SK-N-SH (cell line): ENCODE measurements around the gene CSNK2B. TPM values are rescaled to one million over a fixed set of nuclear protein-coding genes. Genes with fewer than 3 reads are reported as not detected.
"Not testable (repeated sequence)": the region's sequence is repeated elsewhere in the genome, so short reads cannot be mapped to it uniquely, and the experiment has no call there.

ENCODE experiments used
- CTCF ChIA-PET: fragments of 300-600, 350-600 bp; formaldehyde crosslinking; extraction: SDS; loops from one replicate; lab custom pipeline; 2021; lab: Yijun Ruan, JAX
- POLR2A ChIA-PET: fragments of 350-600 bp; sonication (Branson Sonifier 250); formaldehyde crosslinking; extraction: SDS; loops from one replicate; lab custom pipeline; 2020; ENCODE audit warnings: antibody characterized with exemption, inconsistent platforms; lab: Yijun Ruan, JAX
- DNase-seq: peaks from one replicate; pipeline ENCODE4 v3.0.0; 2012
- H2AFZ ChIP-seq: fragments of 200-600 bp; sonication (generic); 2 replicates; pipeline ENCODE4 v1.8.1; 2016; ENCODE audit warnings: antibody characterized with exemption, mild to moderate bottlenecking, low read depth
- H3F3A ChIP-seq: fragments of 200-600 bp; sonication (generic); replicated peaks from 2 replicates; pipeline ENCODE3; 2016; ENCODE audit warnings: antibody characterized with exemption, mild to moderate bottlenecking; ENCODE audit not compliant: insufficient read depth
- H3K27ac ChIP-seq, 2 experiments: fragments of 200-500 bp in 1 of 2; fragments of 200-600 bp in 1 of 2; sonication (Bioruptor generic) in 1 of 2; sonication (generic), shearing (Covaris generic) in 1 of 2; 2 replicates each; pipeline versions ENCODE4 v1.5.1 to v1.6.1; 2014 to 2016; ENCODE audit warnings: low read depth in 2 of 2, inconsistent platforms in 1 of 2, low read length in 1 of 2, mild to moderate bottlenecking in 1 of 2, mixed read lengths in 1 of 2
- H3K27me3 ChIP-seq: fragments of 200-600 bp; sonication (generic), shearing (Covaris generic); 2 replicates; pipeline ENCODE4 v1.6.1; 2016; ENCODE audit warnings: mixed run types; ENCODE audit not compliant: insufficient read depth
- H3K36me3 ChIP-seq, 2 experiments: fragments of 200-500 bp in 1 of 2; fragments of 200-600 bp in 1 of 2; sonication (Bioruptor generic) in 1 of 2; sonication (generic) in 1 of 2; replicated peaks in 1 of 2; 2 replicates each; pipeline versions ENCODE3 to v1.5.1; 2014 to 2016; ENCODE audit warnings: low read length in 1 of 2, mild to moderate bottlenecking in 1 of 2; ENCODE audit not compliant: insufficient read depth in 2 of 2, control insufficient read depth in 1 of 2
- H3K4me1 ChIP-seq, 2 experiments: fragments of 200-500 bp in 1 of 2; fragments of 200-600 bp in 1 of 2; sonication (Bioruptor generic) in 1 of 2; sonication (generic), shearing (Covaris generic) in 1 of 2; 2 replicates each; pipeline versions ENCODE4 v1.5.1 to v1.6.1; 2014 to 2016; ENCODE audit warnings: low read depth in 1 of 2, low read length in 1 of 2, mixed run types in 1 of 2; ENCODE audit not compliant: insufficient read depth in 2 of 2, control insufficient read depth in 1 of 2
- H3K4me2 ChIP-seq: fragments of 200-600 bp; sonication (generic), shearing (Covaris generic); 2 replicates; pipeline ENCODE4 v1.6.1; 2017; ENCODE audit warnings: mixed run types
- H3K4me3 ChIP-seq, 2 experiments: fragments of 200-500 bp in 1 of 2; fragments of 200-600 bp in 1 of 2; sonication (Bioruptor generic) in 1 of 2; sonication (generic), shearing (Covaris generic) in 1 of 2; 2 replicates each; pipeline versions ENCODE4 v1.5.1 to v1.8.1; 2014 to 2016; ENCODE audit warnings: low read depth in 2 of 2, inconsistent platforms in 1 of 2, low read length in 1 of 2, mild to moderate bottlenecking in 1 of 2, mixed read lengths in 1 of 2, moderate library complexity in 1 of 2
- H3K79me2 ChIP-seq: fragments of 200-600 bp; sonication (generic); 2 replicates; pipeline ENCODE4 v1.8.1; 2017; ENCODE audit warnings: mild to moderate bottlenecking; ENCODE audit not compliant: insufficient read depth
- H3K9ac ChIP-seq: fragments of 200-600 bp; sonication (generic); 2 replicates; pipeline ENCODE4 v1.6.1; 2017; ENCODE audit warnings: mixed run types
- H3K9me2 ChIP-seq: fragments of 200-600 bp; sonication (generic); 2 replicates; pipeline ENCODE4 v1.6.1; 2017; ENCODE audit warnings: mixed run types
- H3K9me3 ChIP-seq: fragments of 200-600 bp; sonication (generic); 2 replicates; pipeline ENCODE4 v1.6.1; 2017; ENCODE audit warnings: mixed run types, mild to moderate bottlenecking, moderate library complexity
- H4K20me1 ChIP-seq: fragments of 200-600 bp; sonication (generic); 2 replicates; pipeline ENCODE4 v1.6.1; 2017; ENCODE audit warnings: mild to moderate bottlenecking, mixed run types; ENCODE audit not compliant: insufficient read depth
- GABPA ChIP-seq: IDR thresholded peaks from 2 replicates; pipeline ENCODE4 v1.4.0; 2012; ENCODE audit warnings: low read depth, mild to moderate bottlenecking
- POLR2AphosphoS5 ChIP-seq: IDR thresholded peaks from 2 replicates; pipeline ENCODE4 v1.6.1; 2012; ENCODE audit warnings: low read depth, low read length
- RCOR1 ChIP-seq: fragments of 150-350 bp; IDR thresholded peaks from 2 replicates; pipeline ENCODE4 v1.6.1; 2017; ENCODE audit warnings: antibody characterized with exemption, low read length
- RXRA ChIP-seq: IDR thresholded peaks from 2 replicates; pipeline ENCODE4 v1.4.0; 2012; ENCODE audit warnings: low read depth, mild to moderate bottlenecking, borderline replicate concordance
- YY1 ChIP-seq: IDR thresholded peaks from 2 replicates; pipeline ENCODE4 v1.4.0; 2012; ENCODE audit warnings: low read depth, mild to moderate bottlenecking
- whole genome bisulfite sequencing: methylation state at CpG from one replicate; pipeline ENCODE4 v1.1.6; 2017; ENCODE audit warnings: low lambda C conversion rate; 5-methylcytosine and 5-hydroxymethylcytosine counted together
- polyA plus RNA-seq, 3 experiments: library from polyadenylated mRNA; depleted of rRNA; stranded (reverse); fragments of >200 nt; gene quantifications; 2 replicates each; pipeline ENCODE4 v1.2.3, GENCODE V29; 2012
- TF ChIP-seq, protein P1 (sequence below): IDR thresholded peaks from 2 replicates; pipeline ENCODE4 v1.6.1; 2012; ENCODE audit warnings: mild to moderate bottlenecking, low read depth, low read length, moderate library complexity
- TF ChIP-seq, protein P2 (sequence below): fragments of 150-350 bp; IDR thresholded peaks from 2 replicates; pipeline ENCODE4 v1.6.1; 2017; ENCODE audit warnings: antibody characterized with exemption, low read length, low read depth, borderline replicate concordance

Gene CSNK2B
- polyA plus RNA-seq, 1 of the 3 experiments (the other 2 are of a cell fraction): 101 TPM

DNA sequence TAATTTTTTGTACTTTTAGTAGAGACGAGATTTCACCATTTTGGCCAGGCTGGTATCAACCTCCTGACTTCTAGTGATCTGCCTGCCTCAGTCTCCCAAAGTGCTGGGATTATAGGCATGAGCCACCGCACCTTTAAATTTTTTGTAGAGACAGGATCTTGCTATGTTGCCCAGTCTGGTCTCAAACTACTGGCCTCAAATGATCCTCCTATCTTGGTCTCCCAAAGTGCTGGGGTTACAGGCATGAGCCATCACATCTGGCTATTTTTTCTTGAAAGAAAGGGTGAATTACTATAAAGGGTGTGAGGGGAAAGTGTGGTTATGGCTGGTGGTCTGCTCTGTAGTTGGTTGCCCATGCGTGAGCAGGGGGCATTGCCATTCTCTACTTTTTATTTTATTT lies 42.3 kb downstream of the CSNK2B start (continued):
- TF ChIP-seq, protein P1, sequence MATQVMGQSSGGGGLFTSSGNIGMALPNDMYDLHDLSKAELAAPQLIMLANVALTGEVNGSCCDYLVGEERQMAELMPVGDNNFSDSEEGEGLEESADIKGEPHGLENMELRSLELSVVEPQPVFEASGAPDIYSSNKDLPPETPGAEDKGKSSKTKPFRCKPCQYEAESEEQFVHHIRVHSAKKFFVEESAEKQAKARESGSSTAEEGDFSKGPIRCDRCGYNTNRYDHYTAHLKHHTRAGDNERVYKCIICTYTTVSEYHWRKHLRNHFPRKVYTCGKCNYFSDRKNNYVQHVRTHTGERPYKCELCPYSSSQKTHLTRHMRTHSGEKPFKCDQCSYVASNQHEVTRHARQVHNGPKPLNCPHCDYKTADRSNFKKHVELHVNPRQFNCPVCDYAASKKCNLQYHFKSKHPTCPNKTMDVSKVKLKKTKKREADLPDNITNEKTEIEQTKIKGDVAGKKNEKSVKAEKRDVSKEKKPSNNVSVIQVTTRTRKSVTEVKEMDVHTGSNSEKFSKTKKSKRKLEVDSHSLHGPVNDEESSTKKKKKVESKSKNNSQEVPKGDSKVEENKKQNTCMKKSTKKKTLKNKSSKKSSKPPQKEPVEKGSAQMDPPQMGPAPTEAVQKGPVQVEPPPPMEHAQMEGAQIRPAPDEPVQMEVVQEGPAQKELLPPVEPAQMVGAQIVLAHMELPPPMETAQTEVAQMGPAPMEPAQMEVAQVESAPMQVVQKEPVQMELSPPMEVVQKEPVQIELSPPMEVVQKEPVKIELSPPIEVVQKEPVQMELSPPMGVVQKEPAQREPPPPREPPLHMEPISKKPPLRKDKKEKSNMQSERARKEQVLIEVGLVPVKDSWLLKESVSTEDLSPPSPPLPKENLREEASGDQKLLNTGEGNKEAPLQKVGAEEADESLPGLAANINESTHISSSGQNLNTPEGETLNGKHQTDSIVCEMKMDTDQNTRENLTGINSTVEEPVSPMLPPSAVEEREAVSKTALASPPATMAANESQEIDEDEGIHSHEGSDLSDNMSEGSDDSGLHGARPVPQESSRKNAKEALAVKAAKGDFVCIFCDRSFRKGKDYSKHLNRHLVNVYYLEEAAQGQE: no peak

DNA sequence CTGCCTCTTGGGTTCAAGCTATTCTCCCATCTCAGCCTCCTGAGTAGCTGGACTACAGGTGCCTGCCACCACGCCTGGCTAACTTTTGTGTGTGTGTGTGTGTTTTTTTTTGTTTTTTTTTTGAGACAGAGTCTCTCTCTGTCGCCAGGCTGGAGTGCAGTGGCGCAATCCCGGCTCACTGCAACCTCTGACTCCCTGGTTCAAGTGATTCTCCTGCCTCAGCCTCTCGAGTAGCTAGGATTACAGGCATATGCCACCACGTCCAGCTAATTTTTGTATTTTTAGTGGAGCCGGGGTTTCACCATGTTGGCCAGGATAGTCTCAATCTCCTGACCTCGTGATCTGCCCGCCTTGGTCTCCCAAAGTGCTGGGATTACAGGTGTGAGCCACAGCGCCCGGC lies 43.3 kb downstream of the CSNK2B start:
- H3K27me3 ChIP-seq, H3K9me3 ChIP-seq, H3K4me1 ChIP-seq, H3K4me3 ChIP-seq, H2AFZ ChIP-seq, H3K9me2 ChIP-seq, H3K4me2 ChIP-seq, H3K36me3 ChIP-seq, DNase-seq, H3K27ac ChIP-seq, H3K9ac ChIP-seq, H3K79me2 ChIP-seq, H4K20me1 ChIP-seq: not testable (repeated sequence)
- ChIA-PET POLR2A (interaction anchor here (0.6 kb wide), 1 partner anchor 1096 kb away, joined by 3 read pairs; no protein-coding TSS in a partner anchor), CTCF (interaction anchor here (1.5 kb wide), 1 partner anchor 21 kb away, joined by 5 read pairs; the partner anchor contains the start of gene DDAH2)
- WGBS: 89% methylated on average over 11 of the region's 11 CpGs
- peaks cover 12% of the 10 kb centered on the region for H3F3A ChIP-seq

DNA sequence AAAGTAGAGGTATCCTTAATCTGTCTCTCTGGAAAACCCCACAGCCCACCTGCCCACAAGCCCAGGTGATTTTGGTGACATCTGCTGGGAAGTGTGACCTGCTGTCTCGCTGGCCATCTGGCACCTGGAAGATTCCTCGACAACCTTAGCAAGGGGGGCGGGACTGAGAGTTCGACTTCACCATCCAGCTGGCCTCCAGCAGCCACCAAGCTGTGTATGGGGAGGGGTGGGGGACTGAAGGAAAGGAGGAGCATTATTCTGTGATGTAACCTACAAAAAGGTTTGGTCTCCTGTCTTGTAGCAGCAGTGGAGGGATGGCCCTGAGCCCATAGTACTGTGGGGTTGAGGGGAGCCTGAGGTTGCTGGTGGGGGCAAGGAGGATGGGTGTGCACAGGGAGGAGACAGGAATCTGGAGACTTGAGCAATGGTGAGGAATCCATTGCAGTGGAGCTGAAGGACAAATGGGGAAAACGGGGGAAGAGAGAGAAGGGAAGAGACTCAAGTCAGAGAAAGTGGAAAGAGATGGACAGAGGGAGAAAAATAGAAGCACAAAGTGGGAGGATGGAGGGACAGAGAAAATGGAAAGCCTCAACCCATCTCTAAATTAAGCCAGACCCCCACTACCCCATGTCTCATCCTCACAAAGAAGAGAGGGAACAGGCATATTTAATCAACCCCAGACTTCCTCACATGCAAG lies 44.8 kb downstream of the CSNK2B start:
- TF ChIP-seq, protein P2, sequence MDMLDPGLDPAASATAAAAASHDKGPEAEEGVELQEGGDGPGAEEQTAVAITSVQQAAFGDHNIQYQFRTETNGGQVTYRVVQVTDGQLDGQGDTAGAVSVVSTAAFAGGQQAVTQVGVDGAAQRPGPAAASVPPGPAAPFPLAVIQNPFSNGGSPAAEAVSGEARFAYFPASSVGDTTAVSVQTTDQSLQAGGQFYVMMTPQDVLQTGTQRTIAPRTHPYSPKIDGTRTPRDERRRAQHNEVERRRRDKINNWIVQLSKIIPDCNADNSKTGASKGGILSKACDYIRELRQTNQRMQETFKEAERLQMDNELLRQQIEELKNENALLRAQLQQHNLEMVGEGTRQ: no peak
- TF ChIP-seq GABPA: no peak
- no peak for TF ChIP-seq YY1
- TF ChIP-seq POLR2AphosphoS5: no peak
- TF ChIP-seq RCOR1: no peak
- TF ChIP-seq, protein P1: no peak
- no peak for TF ChIP-seq RXRA
- Histone ChIP-seq H2AFZ (no peak overlapping the region), H3K27ac (no peak overlapping the region), H3K27me3 (no peaks in the 10 kb centered on the region), H3K9me3 (no peaks in the 10 kb centered on the region), H3K4me1 (no peaks in the 10 kb centered on the region), H3F3A (peaks cover 4% of the 10 kb centered on the region), H3K4me3 (no peak overlapping the region), H3K9me2 (no peaks in the 10 kb centered on the region), H4K20me1 (no peaks in the 10 kb centered on the region), H3K36me3 (no peaks in the 10 kb centered on the region), H3K79me2 (no peaks in the 10 kb centered on the region), H3K4me2 (no peak overlapping the region), H3K9ac (no peak overlapping the region)
- WGBS: 70% methylated on average over 5 of the region's 5 CpGs
- ChIA-PET CTCF (interaction anchor here (0.6 to 2.9 kb wide), 3 partner anchors 7 to 59 kb away, joined by 3 to 9 read pairs (median 6); partner anchors contain the start of gene ABHD16A), POLR2A (no interaction called here)
- DNase-seq: no peak
